Endometrial microvascular endothelial cells (primary cell): ENCODE measurements around the gene GOLIM4. TPM values are rescaled to one million over a fixed set of nuclear protein-coding genes. Genes with fewer than 3 reads are reported as not detected.

Experiments used
- in situ Hi-C: cut with HindIII; loops from 2 replicates; pipeline ENCODE4 v1.10.0; 2017; ENCODE audit warnings: low sequenced_read_pairs, low pct_unique_long_range_greater_than_20kb; ENCODE audit errors: inconsistent ontology term
- total RNA-seq: library from RNA; depleted of rRNA; stranded (reverse); fragments of >200 nt; gene quantifications from one replicate; pipeline ENCODE4 v1.2.3, GENCODE V29; 2015; ENCODE audit errors: inconsistent ontology term

Gene GOLIM4
- total RNA-seq, 1 donor from 2014 or later = 43.3 TPM

DNA sequence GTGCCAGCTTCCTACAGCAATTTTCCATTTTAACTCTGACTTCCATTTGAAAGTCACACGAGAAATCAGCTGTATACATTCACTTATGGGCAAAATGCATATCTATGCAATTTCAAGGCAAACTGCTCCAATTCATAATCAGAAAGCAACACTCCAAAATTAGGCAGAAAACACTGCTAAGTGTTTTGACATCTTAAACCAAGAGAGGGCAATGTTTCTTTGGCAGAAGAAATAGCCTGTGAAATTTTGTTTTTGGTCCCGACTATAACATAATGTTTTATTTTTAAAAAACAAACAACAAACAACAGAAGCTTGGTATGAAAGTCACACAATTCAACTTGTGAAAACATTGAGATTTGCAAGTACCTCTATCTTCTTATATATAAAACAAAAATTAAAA is 42.6 kb downstream of the GOLIM4 start:
- in situ Hi-C loops = no loop called here

DNA sequence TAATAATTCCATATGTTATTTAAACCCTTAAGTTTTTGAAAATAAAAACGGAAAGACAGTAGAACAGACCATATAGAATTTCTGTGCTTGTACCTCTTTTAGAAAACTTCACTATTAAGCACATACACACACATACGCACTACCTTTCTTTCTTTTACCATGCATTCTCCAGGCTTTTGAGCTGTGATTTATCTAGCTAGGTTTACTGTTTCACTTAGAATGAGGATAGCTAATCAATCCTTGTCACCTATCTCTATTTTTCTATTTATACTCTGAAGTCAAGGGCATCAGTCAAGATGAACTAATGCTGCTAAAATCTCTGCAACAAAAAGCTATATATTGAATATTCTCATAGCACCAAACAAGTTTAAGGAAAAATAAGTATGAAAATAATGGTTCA is 43.2 kb downstream of the GOLIM4 start:
- in situ Hi-C loops = no loop called here

DNA sequence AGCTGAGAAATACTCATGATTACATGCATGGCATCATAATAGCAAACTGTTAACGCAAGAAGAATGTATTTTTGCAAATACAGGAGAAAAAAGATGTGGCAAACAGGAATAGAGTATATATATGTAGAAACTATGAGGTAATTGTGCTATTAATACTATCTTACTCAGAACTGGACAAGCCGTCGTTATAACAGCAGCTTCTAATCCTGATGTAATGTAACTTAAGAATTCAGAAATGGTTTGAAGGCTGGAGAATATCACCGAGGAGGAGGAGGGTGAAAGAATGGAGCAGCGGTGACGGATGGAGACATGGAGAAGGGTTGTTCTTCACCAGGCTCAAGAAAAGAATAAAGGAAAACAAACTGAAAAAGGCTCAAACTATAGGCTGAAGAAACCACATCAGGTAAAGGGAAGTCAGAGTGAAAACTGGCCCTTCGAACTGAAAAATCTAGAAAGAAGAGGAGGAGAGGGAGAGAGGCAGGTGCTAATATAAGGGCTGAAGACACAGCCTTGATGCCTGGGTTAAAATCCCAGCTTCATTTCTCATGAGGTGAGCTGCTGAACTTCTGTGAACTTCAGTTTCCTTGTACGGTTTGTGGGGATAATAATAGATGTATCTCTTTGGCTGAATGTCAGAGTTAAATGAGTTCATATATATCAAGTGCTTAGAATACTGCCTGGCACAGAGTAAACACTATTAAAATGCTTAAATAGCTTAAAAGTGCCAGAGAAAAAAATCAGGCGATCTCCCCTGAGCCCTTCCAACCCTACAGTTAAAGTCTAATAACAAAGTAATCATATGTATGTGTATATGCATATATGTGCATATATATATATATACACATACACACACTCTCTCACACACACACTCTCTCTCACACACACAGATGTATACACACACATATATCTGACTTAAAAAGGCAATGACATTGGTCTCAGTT is 43.9 kb downstream of the GOLIM4 start:
- in situ Hi-C loops = no loop called here

DNA sequence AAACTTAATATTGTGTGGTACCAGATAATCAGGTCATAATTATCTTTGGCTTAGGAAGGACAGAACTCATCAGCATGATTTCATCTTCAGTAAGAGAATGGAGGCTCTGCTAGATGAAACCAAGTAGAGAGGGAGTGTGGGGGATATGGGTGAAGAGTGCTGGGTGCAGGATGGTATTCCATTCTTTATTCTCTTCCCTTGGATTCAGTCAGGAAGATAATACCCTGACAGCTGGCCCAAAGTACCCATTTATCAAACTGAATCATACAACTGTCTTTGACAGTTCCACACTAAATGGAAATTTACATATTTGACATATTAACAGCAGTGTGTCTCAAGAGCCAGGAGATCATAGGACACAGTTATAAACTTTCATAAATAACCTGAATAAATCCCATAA is 44.7 kb downstream of the GOLIM4 start:
- in situ Hi-C loops = no loop called here

DNA sequence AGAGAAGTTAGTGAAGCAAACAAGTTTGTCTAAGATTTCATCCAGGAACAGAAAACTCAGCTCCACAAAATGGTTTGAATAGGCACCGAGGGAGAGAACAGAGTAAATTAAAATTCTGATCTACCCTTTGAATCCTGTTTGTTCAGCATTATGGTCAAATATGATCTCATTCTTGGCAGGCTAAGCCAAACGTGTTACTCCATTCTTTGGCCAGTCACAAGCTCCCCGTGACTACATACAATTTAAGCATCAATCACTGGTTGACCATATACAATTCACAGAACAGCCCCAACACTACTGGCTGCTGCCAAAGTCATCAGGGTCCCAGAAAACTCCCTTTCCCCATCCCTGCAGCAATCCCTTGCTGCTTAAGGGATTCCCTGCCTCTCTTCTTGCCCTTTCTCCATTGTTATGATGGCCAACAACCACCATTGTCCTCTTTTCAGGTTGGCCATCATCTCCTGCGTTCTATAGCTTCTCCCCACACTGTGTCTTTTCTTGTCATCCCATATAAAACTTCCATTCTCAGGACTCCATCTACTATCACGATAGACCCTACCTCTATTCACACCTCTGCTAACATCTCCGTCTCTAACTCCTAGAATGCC is 46.3 kb downstream of the GOLIM4 start:
- in situ Hi-C loops = no loop called here

- in situ Hi-C loops = no loop called here
These were observed 47.1 kb downstream of the GOLIM4 start for GRCh38 chr3:168048414-168049330.

DNA sequence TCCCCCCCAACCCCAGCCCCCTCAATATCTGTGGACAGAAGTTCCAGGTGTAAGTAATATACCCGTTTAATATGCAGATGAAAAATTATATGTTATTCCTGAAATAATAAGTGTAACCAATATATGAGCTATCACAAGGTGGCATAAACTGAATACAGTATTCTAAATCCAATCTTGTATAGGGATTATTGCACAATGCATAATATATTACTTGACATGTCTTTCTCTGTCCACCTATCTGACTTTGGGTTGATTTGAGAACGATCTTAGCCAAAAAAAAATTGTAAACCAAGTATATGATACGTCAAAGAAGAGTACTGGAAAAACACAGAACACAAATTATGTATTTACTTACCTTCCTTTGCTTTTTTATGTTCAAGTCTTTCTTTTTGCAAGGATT is 47.8 kb downstream of the GOLIM4 start:
- in situ Hi-C loops = no loop called here

GRCh38 chr3:168047190-168047795 is 48.4 kb downstream of the GOLIM4 start:
- in situ Hi-C loops = no loop called here

DNA sequence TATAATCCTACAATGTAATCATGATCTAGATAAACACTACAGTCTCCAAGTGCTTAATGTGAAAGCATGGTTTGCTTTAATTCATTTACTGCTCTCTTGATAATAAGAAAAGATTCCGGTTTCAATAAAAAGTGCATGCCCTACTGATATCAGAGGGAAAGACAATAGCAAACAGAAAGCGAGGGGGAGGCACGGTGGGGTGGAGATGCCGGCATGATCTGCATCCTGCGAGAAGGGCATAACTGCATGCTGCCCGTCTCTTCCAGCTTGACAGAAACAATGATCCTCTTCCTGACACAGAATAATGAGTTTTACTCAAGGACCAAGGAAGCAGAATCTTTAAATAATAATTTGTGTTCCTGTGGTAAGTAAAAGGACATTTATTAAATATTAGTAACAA is 51.7 kb downstream of the GOLIM4 start:
- in situ Hi-C loops = no loop called here

DNA sequence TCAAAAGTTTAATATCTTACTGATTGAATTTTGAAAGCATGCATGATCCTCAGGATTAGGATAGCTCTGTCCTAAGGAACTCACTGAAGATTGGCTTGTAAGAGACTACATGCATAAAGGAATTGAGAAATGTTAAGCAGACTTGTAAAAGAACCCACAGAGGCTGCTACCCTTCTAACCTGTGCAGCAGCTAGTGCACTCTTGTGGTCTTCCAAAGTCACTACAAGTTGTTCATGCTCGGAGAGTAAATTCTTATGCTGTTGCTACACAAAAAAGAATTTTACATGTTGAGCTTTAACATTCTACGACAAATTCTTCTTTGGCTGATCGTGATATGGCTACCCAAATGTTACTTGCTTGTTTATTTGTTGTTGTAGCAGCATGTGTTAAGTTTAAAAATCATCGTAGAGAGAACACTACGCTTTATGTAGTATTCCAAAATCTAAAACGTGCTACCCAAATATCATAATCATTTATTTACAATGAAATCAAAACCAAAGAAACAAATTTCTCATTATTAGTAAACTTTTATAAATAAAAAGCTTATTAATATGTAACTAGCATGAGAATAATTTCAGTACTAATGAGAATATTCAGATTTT is 55.0 kb downstream of the GOLIM4 start:
- in situ Hi-C loops = no loop called here

DNA sequence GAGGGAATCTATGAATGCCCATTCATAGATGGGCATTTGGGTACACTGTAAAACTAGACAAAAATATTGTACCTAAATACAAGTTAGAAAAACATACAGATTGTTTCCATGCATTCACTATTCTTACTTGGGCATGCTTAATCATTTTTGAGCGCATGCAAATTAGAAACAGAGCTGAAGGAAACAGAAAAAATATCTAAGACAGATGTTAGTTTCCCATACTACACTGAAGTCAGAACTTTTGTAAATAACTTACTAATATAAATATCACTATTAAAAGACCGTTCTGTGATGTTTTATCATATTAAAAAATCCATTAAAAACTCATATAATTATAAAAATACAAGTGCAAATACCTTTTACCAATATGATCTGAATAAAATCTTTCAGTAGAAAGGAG is 58.7 kb downstream of the GOLIM4 start:
- in situ Hi-C loops = no loop called here

- in situ Hi-C loops = no loop called here
These were observed 59.1 kb downstream of the GOLIM4 start for GRCh38 chr3:168036619-168037018.

GRCh38 chr3:168034152-168034928 is 61.4 kb downstream of the GOLIM4 start:
- in situ Hi-C loops = no loop called here

- in situ Hi-C loops = no loop called here
These were observed 65.1 kb downstream of the GOLIM4 start for GRCh38 chr3:168030577-168030976.

DNA sequence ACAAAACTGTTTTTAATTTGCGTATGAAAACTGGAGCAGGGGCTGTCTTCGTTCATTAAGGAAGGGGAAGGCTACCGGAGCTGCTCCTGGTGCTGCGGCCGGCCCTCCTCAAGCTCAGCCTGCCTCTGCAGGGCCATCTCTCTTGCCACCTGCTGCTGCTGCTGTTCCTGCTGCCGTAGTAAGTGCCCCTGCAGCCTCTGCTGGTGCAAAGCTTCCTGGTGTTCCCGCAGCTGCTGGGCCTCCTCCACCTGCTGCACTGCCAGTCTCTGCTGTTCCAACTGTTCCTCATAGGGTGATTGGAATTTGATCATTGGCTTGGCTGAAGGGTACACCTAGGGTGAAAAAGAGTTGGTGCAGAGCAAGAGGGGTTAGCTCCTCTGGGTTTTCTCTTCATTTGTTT is 66.0 kb downstream of the GOLIM4 start:
- in situ Hi-C loops = no loop called here

- in situ Hi-C loops = no loop called here
These were observed 67.6 kb downstream of the GOLIM4 start for GRCh38 chr3:168028086-168028485.

- in situ Hi-C loops = no loop called here
These were observed 69.0 kb downstream of the GOLIM4 start for GRCh38 chr3:168026764-168027163.

DNA sequence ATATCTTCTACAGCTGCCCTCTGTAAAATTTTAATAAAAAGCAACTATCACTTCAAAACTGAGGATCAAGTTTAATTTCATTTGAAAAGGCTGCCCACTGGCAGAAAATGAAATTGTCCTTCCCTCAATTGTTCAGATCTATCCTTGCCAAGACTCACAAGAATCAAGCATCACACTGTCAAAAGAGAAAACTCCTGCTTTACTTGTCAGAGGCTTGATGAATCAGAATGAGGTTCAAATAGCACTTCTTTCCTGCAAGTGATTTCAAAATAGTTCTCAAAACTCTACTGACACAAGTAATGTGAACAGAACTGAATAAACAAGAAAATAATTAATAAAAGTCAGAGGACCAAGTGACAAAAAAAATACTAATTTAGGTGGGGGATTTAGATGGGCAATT is 70.6 kb downstream of the GOLIM4 start:
- in situ Hi-C loops = no loop called here
